Esophagus (tissue), 2 donors: ENCODE data around the gene APLP2. TPM values are rescaled to one million over a fixed set of nuclear protein-coding genes. Genes with fewer than 3 reads are reported as not detected.
A peak's percentile ranks its signal among the peaks of the same experiment; 100 is the strongest.

ENCODE experiments used
- H3K27ac ChIP-seq, 2 donors: one replicate each; pipeline ENCODE4 v1.5.1; 2013; ENCODE audit warnings: low read depth in 2 of 2, mild to moderate bottlenecking in 2 of 2, inconsistent platforms in 1 of 2, low read length in 1 of 2, moderate library complexity in 1 of 2
- H3K27me3 ChIP-seq, 2 donors: one replicate each; pipeline ENCODE4 v1.6.1; 2013; ENCODE audit warnings: low read length in 2 of 2, control low read depth in 1 of 2, mild to moderate bottlenecking in 1 of 2; ENCODE audit not compliant: insufficient read depth in 2 of 2, control insufficient read depth in 1 of 2
- H3K36me3 ChIP-seq, 2 donors: one replicate each; pipeline ENCODE4 v1.6.1; 2013; ENCODE audit warnings: low read length in 1 of 2; ENCODE audit not compliant: control insufficient read depth in 2 of 2, insufficient read depth in 2 of 2
- H3K4me1 ChIP-seq, 2 donors: one replicate each; pipeline ENCODE4 v1.6.1; 2013; ENCODE audit warnings: low read length in 1 of 2; ENCODE audit not compliant: control insufficient read depth in 2 of 2, insufficient read depth in 2 of 2
- H3K4me3 ChIP-seq, 2 donors: one replicate each; pipeline ENCODE4 v1.5.1; 2013; ENCODE audit warnings: low read length in 2 of 2, mild to moderate bottlenecking in 2 of 2, low read depth in 1 of 2, moderate library complexity in 1 of 2
- H3K9me3 ChIP-seq, 2 donors: one replicate each; pipeline ENCODE4 v1.6.1; 2013; ENCODE audit warnings: mild to moderate bottlenecking in 2 of 2, low read depth in 1 of 2, low read length in 1 of 2, moderate library complexity in 1 of 2; ENCODE audit not compliant: control insufficient read depth in 2 of 2, insufficient read depth in 1 of 2
- WGBS, 2 donors: extraction: QIAGEN DNeasy Blood & Tissue Kit; methylation state at CpG; one replicate each; pipeline ENCODE4 v1.1.7; 2013; 5-methylcytosine and 5-hydroxymethylcytosine counted together
- polyA plus RNA-seq, 2 donors: library from polyadenylated mRNA; stranded (reverse); fragments of 200-250 nt; gene quantifications; one replicate each; pipeline ENCODE4 v1.2.3, GENCODE V29; 2013
- donor health status: healthy with polysubstance abuse.
- donor health status: Bipolar disorder and iron deficiency.

Gene APLP2
- polyA plus RNA-seq, 2 donors, result 48.9 to 80.5 TPM

DNA sequence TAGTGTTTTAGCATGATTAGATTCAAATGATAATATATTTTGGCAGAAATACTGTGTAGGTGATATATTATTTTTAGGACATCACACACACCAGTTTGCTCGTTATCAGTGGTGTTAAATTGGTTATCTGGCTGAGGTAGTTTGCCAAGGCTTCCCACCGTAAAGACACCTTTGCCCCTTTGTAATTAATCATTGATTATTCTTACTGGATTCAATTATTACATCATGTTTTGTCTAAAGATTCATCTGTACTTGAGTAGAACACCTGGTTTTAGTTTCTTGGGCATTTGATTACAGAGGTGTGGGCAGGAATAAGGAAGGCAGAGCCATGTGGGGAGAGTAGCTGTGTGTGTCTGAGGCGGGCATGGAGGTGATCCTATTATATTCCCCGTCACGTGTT, 50.4 kb downstream of the APLP2 start:
- H3K9me3 ChIP-seq, result no peaks in the 10 kb centered on the region
- peaks cover 4 to 12% of the 10 kb centered on the region in 2 donors for H3K36me3 ChIP-seq
- no peak overlapping the region for H3K4me3 ChIP-seq
- 82 to 94% methylated on average over 5 of the region's 5 CpGs for WGBS, 2 donors
- no peaks in the 10 kb centered on the region for H3K27me3 ChIP-seq
- H3K27ac ChIP-seq, result no peak overlapping the region
- H3K4me1 ChIP-seq, result peaks cover 0 to 9% of the 10 kb centered on the region in 2 donors

DNA sequence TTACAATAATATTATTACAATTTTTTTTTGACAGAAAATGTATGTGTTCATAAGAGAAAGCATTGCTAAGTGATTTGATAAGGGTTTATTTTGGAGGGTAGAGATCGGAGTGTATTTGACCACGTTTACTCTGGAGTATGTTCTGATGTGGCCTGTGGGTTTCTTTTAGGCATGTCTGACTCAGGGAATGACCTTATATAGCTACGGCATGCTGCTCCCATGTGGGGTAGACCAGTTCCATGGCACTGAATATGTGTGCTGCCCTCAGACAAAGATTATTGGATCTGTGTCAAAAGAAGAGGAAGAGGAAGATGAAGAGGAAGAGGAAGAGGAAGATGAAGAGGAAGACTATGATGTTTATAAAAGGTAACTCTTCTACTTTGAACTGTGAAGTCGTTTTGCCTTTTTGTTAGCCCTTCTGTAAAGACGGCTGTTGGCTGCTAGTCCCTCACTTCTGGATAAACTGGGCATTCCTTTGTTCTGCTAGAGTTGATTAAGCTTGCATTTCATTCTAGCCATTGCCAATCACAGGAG, 51.8 kb downstream of the APLP2 start:
- H3K4me1 ChIP-seq, result peaks cover 0 to 9% of the 10 kb centered on the region in 2 donors
- H3K9me3 ChIP-seq, result no peaks in the 10 kb centered on the region
- H3K27ac ChIP-seq, result no peak overlapping the region
- no peak overlapping the region for H3K4me3 ChIP-seq
- WGBS, 2 donors, result 69 to 74% methylated on average over 5 of the region's 5 CpGs
- H3K27me3 ChIP-seq, result no peaks in the 10 kb centered on the region
- peaks cover 4 to 13% of the 10 kb centered on the region in 2 donors for H3K36me3 ChIP-seq

DNA sequence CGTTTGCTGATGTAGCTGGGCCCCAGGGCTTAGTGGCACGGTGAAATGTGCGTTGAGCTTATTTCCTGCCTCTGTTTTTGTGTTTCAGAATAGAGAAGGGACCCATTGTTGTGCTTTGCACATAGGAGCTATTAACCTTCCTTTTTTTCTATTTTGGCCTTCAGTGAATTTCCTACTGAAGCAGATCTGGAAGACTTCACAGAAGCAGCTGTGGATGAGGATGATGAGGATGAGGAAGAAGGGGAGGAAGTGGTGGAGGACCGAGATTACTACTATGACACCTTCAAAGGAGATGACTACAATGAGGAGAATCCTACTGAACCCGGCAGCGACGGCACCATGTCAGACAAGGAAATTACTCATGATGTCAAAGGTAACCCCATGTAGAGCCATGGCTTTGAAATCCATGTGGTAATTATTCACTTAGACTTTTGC, 52.5 kb downstream of the APLP2 start:
- Histone ChIP-seq H3K4me3 (no peak overlapping the region), H3K4me1 (peaks cover 0 to 9% of the 10 kb centered on the region in 2 donors), H3K9me3 (no peaks in the 10 kb centered on the region), H3K27ac (peak overlapping the region in 1 of 2 donors; percentile 58), H3K27me3 (no peaks in the 10 kb centered on the region), H3K36me3 (peaks cover 4 to 16% of the 10 kb centered on the region in 2 donors)
- WGBS, 2 donors, result 63 to 73% methylated on average over 7 of the region's 7 CpGs

DNA sequence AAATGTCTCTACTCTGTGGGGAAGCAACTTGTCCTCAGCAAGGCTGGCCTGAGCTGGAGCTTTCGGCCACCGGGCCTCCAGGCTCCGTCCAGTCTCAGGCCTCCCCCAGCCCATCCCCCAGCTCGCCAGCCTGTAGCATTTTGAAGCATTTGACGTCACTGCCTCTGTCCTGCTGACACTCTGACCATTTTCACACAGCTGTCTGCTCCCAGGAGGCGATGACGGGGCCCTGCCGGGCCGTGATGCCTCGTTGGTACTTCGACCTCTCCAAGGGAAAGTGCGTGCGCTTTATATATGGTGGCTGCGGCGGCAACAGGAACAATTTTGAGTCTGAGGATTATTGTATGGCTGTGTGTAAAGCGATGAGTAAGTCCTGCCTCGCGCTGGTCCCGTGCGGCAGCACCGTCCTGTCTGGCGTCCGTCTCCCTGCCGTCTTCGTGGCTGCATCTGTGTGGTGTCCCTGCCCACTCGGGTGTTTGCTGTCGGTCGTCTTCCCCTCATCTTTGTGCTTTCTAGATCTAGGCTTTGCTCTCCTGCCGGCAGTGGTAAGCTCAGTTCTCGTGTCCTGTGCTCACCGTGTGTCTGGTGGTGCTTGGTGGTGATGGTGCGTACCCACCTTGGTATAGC, 53.8 kb downstream of the APLP2 start:
- H3K27ac ChIP-seq, result peak overlapping the region; percentile 91 to 96
- H3K4me3 ChIP-seq, result no peak overlapping the region
- H3K9me3 ChIP-seq, result no peaks in the 10 kb centered on the region
- peaks cover 0 to 9% of the 10 kb centered on the region in 2 donors for H3K4me1 ChIP-seq
- H3K36me3 ChIP-seq, result peaks cover 4 to 21% of the 10 kb centered on the region in 2 donors
- WGBS, 2 donors, result 91 to 95% methylated on average over 32 of the region's 32 CpGs
- no peaks in the 10 kb centered on the region for H3K27me3 ChIP-seq

DNA sequence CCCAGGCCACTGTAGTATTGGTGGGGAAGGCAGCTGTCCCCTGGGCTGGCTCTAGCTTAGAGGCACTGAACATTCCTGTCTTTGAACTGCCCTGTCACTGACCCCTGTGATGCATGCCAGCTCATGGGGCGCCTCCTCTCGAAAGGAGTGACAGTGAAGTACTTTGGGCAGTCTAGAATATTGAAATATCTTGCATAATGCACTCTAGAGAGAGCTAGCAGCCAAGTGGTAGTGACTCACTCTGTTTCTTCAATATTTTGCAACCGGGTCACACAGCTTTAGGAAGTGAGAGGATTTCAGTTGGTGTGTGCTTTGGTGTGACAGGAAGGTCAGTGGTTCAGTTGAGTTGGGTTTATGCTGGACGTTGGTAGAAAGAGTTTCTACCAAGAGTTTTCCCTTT, 54.4 kb downstream of the APLP2 start:
- peak overlapping the region; percentile 91 to 96 for H3K27ac ChIP-seq
- H3K4me1 ChIP-seq, result peaks cover 0 to 6% of the 10 kb centered on the region in 2 donors
- H3K27me3 ChIP-seq, result no peaks in the 10 kb centered on the region
- peaks cover 4 to 25% of the 10 kb centered on the region in 2 donors for H3K36me3 ChIP-seq
- 24 to 40% methylated on average over 4 of the region's 4 CpGs for WGBS, 2 donors
- no peaks in the 10 kb centered on the region for H3K9me3 ChIP-seq
- H3K4me3 ChIP-seq, result no peak overlapping the region

DNA sequence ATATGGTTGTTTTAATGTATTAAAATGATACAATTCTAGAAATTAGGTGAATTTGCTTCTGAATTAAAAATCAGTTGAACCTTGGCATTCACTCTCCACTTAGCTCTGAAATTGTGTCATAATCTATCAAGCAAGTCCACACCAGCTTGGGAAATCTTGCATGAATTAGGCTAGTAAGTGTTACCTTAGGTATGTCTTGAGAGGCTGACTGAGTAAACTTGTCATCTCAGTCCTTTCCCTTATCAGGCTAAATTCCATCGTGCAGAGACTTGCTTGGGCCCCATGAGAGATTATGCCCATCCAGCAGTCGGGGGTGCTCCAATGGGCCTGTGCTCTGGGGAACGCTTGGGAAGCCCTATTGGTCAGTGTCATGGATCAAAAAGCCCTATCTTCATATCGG, 55.9 kb downstream of the APLP2 start:
- no peak overlapping the region for H3K27ac ChIP-seq

DNA sequence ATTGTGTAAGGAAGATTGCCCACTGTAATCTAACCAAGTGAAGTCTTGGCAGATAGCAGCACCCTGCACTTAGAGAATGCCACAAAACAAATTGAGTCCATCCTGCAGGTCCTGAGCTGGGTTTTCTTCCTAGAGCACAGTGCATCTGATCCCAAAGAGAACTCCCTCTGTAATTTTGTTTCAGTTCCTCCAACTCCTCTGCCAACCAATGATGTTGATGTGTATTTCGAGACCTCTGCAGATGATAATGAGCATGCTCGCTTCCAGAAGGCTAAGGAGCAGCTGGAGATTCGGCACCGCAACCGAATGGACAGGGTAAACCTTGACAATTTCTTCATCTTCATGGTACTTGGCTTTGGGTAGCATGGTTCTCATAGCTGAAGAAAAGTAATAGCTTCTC, 56.8 kb downstream of the APLP2 start:
- H3K27ac ChIP-seq, result no peak overlapping the region
- no peaks in the 10 kb centered on the region for H3K9me3 ChIP-seq
- H3K36me3 ChIP-seq, result peaks cover 4 to 32% of the 10 kb centered on the region in 2 donors
- H3K27me3 ChIP-seq, result no peaks in the 10 kb centered on the region
- H3K4me1 ChIP-seq, result peaks cover 0 to 6% of the 10 kb centered on the region in 2 donors
- no peak overlapping the region for H3K4me3 ChIP-seq
- WGBS, 2 donors, result 94 to 98% methylated on average over 5 of the region's 5 CpGs

More for the DNA sequence above, 55.9 kb downstream of the APLP2 start:
- Histone ChIP-seq H3K4me1 (peaks cover 0 to 6% of the 10 kb centered on the region in 2 donors), H3K36me3 (peaks cover 4 to 28% of the 10 kb centered on the region in 2 donors), H3K27me3 (no peaks in the 10 kb centered on the region), H3K9me3 (no peaks in the 10 kb centered on the region), H3K4me3 (no peak overlapping the region)
- 85 to 89% methylated on average over 4 of the region's 4 CpGs for WGBS, 2 donors

DNA sequence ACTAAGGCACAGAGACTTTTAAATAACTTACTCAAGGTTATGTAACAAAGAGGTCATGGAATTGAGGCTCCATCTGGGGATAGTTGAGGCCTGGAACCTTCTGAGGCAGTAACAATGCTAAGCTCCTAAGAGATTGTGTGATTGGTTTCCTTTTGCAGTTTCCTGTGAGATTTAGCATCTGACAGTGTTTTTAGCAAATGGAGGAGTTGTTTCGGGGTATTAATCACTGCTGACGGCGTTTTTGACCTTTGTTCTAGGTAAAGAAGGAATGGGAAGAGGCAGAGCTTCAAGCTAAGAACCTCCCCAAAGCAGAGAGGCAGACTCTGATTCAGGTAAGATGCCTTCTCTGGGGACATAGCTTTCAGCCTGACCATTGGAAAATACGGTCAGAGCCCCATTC, 57.8 kb downstream of the APLP2 start:
- H3K36me3 ChIP-seq, result peaks cover 4 to 29% of the 10 kb centered on the region in 2 donors
- H3K27me3 ChIP-seq, result no peaks in the 10 kb centered on the region
- H3K4me3 ChIP-seq, result no peak overlapping the region
- no peaks in the 10 kb centered on the region for H3K9me3 ChIP-seq
- H3K4me1 ChIP-seq, result peaks cover 0 to 6% of the 10 kb centered on the region in 2 donors
- H3K27ac ChIP-seq, result no peak overlapping the region
- WGBS, 2 donors, result 88 to 91% methylated on average over 4 of the region's 4 CpGs

DNA sequence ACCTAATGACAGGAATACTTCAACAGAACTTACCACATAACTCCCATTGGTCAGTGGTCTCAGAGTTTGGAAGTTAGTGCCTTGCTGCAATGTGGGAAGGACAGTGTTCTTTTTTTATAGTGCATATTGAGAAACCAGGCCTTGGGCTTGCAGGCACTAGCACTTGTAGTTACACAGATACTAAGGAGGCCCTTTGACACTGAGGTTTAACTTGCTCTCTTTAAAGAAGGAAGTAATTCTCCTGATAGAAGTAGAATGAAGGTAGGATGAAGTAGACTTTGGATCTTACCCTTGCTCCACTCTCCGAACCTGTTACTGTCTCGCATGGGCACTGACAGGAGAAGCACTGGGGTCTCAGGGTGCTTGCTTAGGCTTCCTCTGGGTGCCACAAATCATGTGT, 58.9 kb downstream of the APLP2 start:
- Histone ChIP-seq H3K9me3 (no peaks in the 10 kb centered on the region), H3K27me3 (no peaks in the 10 kb centered on the region), H3K4me3 (no peak overlapping the region), H3K36me3 (peaks cover under 1 to 28% of the 10 kb centered on the region in 2 donors), H3K4me1 (peaks cover 0 to 4% of the 10 kb centered on the region in 2 donors), H3K27ac (no peak overlapping the region)
- WGBS, 2 donors, result 91 to 97% methylated on average over 2 of the region's 2 CpGs

DNA sequence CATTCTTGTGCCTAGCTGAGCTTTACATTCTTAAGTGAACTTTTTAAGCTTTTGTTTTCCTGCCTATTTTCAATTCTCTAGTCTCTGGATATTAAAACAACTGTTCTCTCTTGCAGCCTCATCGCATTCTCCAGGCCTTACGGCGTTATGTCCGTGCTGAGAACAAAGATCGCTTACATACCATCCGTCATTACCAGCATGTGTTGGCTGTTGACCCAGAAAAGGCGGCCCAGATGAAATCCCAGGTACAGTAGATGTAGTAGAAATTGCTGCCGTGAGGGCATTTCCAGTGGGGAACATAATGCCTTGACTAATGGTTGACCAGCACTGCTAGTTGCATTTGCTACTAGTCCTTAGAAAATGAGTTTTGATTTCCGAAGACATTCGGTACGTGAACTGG, 60.2 kb downstream of the APLP2 start:
- Histone ChIP-seq H3K4me1 (no peaks in the 10 kb centered on the region), H3K9me3 (no peaks in the 10 kb centered on the region), H3K27ac (no peak overlapping the region), H3K36me3 (peaks cover 3 to 33% of the 10 kb centered on the region in 2 donors), H3K4me3 (no peak overlapping the region), H3K27me3 (no peaks in the 10 kb centered on the region)
- WGBS, 2 donors, result 80 to 82% methylated on average over 11 of the region's 11 CpGs
